ENCODE data around the gene EN2.

Gene EN2

GRCh38 chr7:155458111-155458877 is at the start of gene EN2:
Gene EN2, plus strand, starts transcription at chr7:155458129. Its CDS starts 249 bp downstream, at chr7:155458378.
- no peak for DNase-seq (ENCODE audit: low spot score)

GRCh38 chr7:155408651-155409586 is 49.0 kb upstream of the EN2 start:
- no peak for DNase-seq (ENCODE audit: low spot score)

GRCh38 chr7:155409980-155410379 is 47.9 kb upstream of the EN2 start:
- DNase-seq (ENCODE audit: low spot score): no peak

GRCh38 chr7:155410431-155410830 is 47.5 kb upstream of the EN2 start:
- DNase-seq (ENCODE audit: low spot score): no peak

GRCh38 chr7:155411718-155412415 is 46.1 kb upstream of the EN2 start:
- no peak for DNase-seq (ENCODE audit: low spot score)

GRCh38 chr7:155412416-155413253 is 45.3 kb upstream of the EN2 start:
- peak; percentile 40 for DNase-seq (ENCODE audit: low spot score)

- no peak for DNase-seq (ENCODE audit: low spot score)
Observed at GRCh38 chr7:155414547-155415492, 43.1 kb upstream of the EN2 start.

GRCh38 chr7:155416646-155417380 is 41.1 kb upstream of the EN2 start:
- DNase-seq (ENCODE audit: low spot score): no peak

GRCh38 chr7:155418304-155418703 is 39.6 kb upstream of the EN2 start:
- no peak for DNase-seq (ENCODE audit: low spot score)

GRCh38 chr7:155418941-155419755 is 38.8 kb upstream of the EN2 start:
- DNase-seq (ENCODE audit: low spot score): no peak

- no peak for DNase-seq (ENCODE audit: low spot score)
Observed at GRCh38 chr7:155420116-155420515, 37.8 kb upstream of the EN2 start.

- DNase-seq (ENCODE audit: low spot score): no peak
Observed at GRCh38 chr7:155422151-155422550, 35.8 kb upstream of the EN2 start.

GRCh38 chr7:155422599-155423336 is 35.2 kb upstream of the EN2 start:
- no peak for DNase-seq (ENCODE audit: low spot score)

GRCh38 chr7:155423337-155424285 is 34.3 kb upstream of the EN2 start:
- DNase-seq (ENCODE audit: low spot score): no peak

- no peak for DNase-seq (ENCODE audit: low spot score)
Observed at GRCh38 chr7:155424301-155425010, 33.5 kb upstream of the EN2 start.

- DNase-seq (ENCODE audit: low spot score): no peak
Observed at GRCh38 chr7:155425011-155425340, 33.0 kb upstream of the EN2 start.
